Thyroid gland (tissue), 4 donors: Measurements from ENCODE around the gene BNC1. TPM values are rescaled to one million over a fixed set of nuclear protein-coding genes. Genes with fewer than 3 reads are reported as not detected.

Experiments
- DNase-seq, 2 donors: peaks; one replicate each; pipeline ENCODE4 v3.0.0-alpha.2; 2019
- H3K27ac ChIP-seq, 3 donors: fragments of 200-600 bp; sonication (generic); 1 replicate in 2 of 3; 2 replicates in 1 of 3; pipeline ENCODE4 v1.5.1; 2016 to 2019; ENCODE audit warnings: mild to moderate bottlenecking in 1 of 3, moderate library complexity in 1 of 3
- H3K27me3 ChIP-seq: fragments of 200-600 bp; sonication (generic); one replicate; pipeline ENCODE4 v1.5.1; 2019
- H3K36me3 ChIP-seq, 2 donors: fragments of 200-600 bp; sonication (generic); one replicate each; pipeline ENCODE4 v1.5.1; 2016 to 2019
- H3K4me1 ChIP-seq, 2 donors: fragments of 200-600 bp; sonication (generic); one replicate each; pipeline ENCODE4 v1.5.1; 2017 to 2019
- H3K4me3 ChIP-seq, 3 donors: fragments of 200-600 bp; sonication (generic); replicated peaks in 1 of 3; 1 replicate in 2 of 3; 2 replicates in 1 of 3; pipeline ENCODE4 v1.5.1; 2016; ENCODE audit warnings: mild to moderate bottlenecking in 1 of 3
- H3K9me3 ChIP-seq: fragments of 200-600 bp; sonication (generic); one replicate; pipeline ENCODE4 v1.5.1; 2017
- CTCF ChIP-seq, 6 experiments: fragments of 200-600 bp in 3 of 6; fragments of 450-650 bp in 3 of 6; sonication (generic) in 3 of 6; IDR thresholded peaks; one replicate each; pipeline ENCODE4 v1.5.1; 2016 to 2019; ENCODE audit warnings: antibody characterized with exemption in 6 of 6, mild to moderate bottlenecking in 2 of 6, inconsistent platforms in 1 of 6, moderate library complexity in 1 of 6
- POLR2A ChIP-seq, 2 donors: fragments of 450-650 bp; IDR thresholded peaks; one replicate each; pipeline ENCODE4 v1.6.1; 2017; ENCODE audit warnings: antibody characterized with exemption in 2 of 2, mild to moderate bottlenecking in 2 of 2, moderate library complexity in 1 of 2
- WGBS, 2 donors: methylation state at CpG; one replicate each; pipeline ENCODE4 v1.1.5; 2017; 5-methylcytosine and 5-hydroxymethylcytosine counted together
- intact Hi-C: fragments of 100-400 bp; cut with DNase I; formaldehyde crosslinking; loops from one replicate; pipeline ENCODE4 v1.15.1; 2023
- total RNA-seq, 4 donors: library from RNA; depleted of rRNA; stranded (reverse); fragments of >200 nt; gene quantifications; one replicate each; pipeline ENCODE4 v1.2.3, GENCODE V29; 2016

BNC1 gene
- total RNA-seq, 4 donors from 2014 or later, result 0.15 to 0.94 (median 0.33) TPM; not detected in 1

- intact Hi-C loops, result no loop called here
- WGBS, 2 donors, result 82% methylated on average over 6 of the region's 6 CpGs
- TF ChIP-seq POLR2A (IDR thresholded peaks at IDR 0.05), result no peak
- no peak for TF ChIP-seq CTCF (IDR thresholded peaks at IDR 0.05)
- Histone ChIP-seq H3K27ac (no peak overlapping the region), H3K4me3 (no peak overlapping the region), H3K36me3 (no peaks in the 10 kb centered on the region), H3K27me3 (no peaks in the 10 kb centered on the region), H3K4me1 (no peaks in the 10 kb centered on the region), H3K9me3 (no peaks in the 10 kb centered on the region)
- no peak for DNase-seq
Measured at GRCh38 chr15:83295417-83295816, 11.0 kb upstream of the BNC1 start.

GRCh38 chr15:83293201-83293600 lies 8.7 kb upstream of the BNC1 start:
- Histone ChIP-seq H3K27ac (no peak overlapping the region), H3K9me3 (no peaks in the 10 kb centered on the region), H3K4me1 (no peaks in the 10 kb centered on the region), H3K27me3 (no peaks in the 10 kb centered on the region), H3K4me3 (no peak overlapping the region), H3K36me3 (no peaks in the 10 kb centered on the region)
- TF ChIP-seq CTCF (IDR thresholded peaks at IDR 0.05) (no peak), POLR2A (IDR thresholded peaks at IDR 0.05) (no peak)
- intact Hi-C loops, result no loop called here
- WGBS, 2 donors, result 72 to 73% methylated on average over 1 of the region's 1 CpG
- no peak for DNase-seq

- WGBS, 2 donors, result 50 to 59% methylated on average over 5 of the region's 5 CpGs
- DNase-seq, result no peak
- Histone ChIP-seq H3K4me1 (no peaks in the 10 kb centered on the region), H3K4me3 (no peak overlapping the region), H3K27me3 (no peaks in the 10 kb centered on the region), H3K36me3 (no peaks in the 10 kb centered on the region), H3K27ac (no peak overlapping the region), H3K9me3 (no peaks in the 10 kb centered on the region)
- intact Hi-C loops, result no loop called here
- TF ChIP-seq POLR2A (IDR thresholded peaks at IDR 0.05) (no peak), CTCF (IDR thresholded peaks at IDR 0.05) (no peak)
Measured at GRCh38 chr15:83292317-83292716, 7.9 kb upstream of the BNC1 start.

- Histone ChIP-seq H3K27me3 (no peaks in the 10 kb centered on the region), H3K4me3 (no peak overlapping the region), H3K4me1 (no peaks in the 10 kb centered on the region), H3K36me3 (no peaks in the 10 kb centered on the region), H3K27ac (no peak overlapping the region), H3K9me3 (no peaks in the 10 kb centered on the region)
- TF ChIP-seq POLR2A (IDR thresholded peaks at IDR 0.05) (no peak), CTCF (IDR thresholded peaks at IDR 0.05) (no peak)
- intact Hi-C loops, result no loop called here
- WGBS, 2 donors, result 85 to 86% methylated on average over 4 of the region's 4 CpGs
- no peak for DNase-seq
Measured at GRCh38 chr15:83290236-83290635, 5.8 kb upstream of the BNC1 start.

- no peaks in the 10 kb centered on the region for H3K9me3 ChIP-seq
- intact Hi-C loops, result no loop called here
- no peak overlapping the region for H3K27ac ChIP-seq
- H3K4me1 ChIP-seq, result peaks cover 0 to 1% of the 10 kb centered on the region in 2 donors
- H3K27me3 ChIP-seq, result no peaks in the 10 kb centered on the region
- no peak overlapping the region for H3K4me3 ChIP-seq
- no peaks in the 10 kb centered on the region for H3K36me3 ChIP-seq
- no peak for DNase-seq
- WGBS, 2 donors, result 100% methylated on average over 1 of the region's 1 CpG
- TF ChIP-seq CTCF (IDR thresholded peaks at IDR 0.05), result no peak
- no peak for TF ChIP-seq POLR2A (IDR thresholded peaks at IDR 0.05)
Measured at GRCh38 chr15:83289160-83289559, 4.7 kb upstream of the BNC1 start.
